D341Med (cell line): ENCODE results near the gene SSBP2.

ENCODE experiments used
- DNase-seq: peaks from one replicate; pipeline ENCODE4 v3.0.0; 2012; ENCODE audit warnings: low spot score

SSBP2 gene

GRCh38 chr5:81767097-81767496 lies 16.2 kb upstream of the SSBP2 start:
- no peak for DNase-seq

GRCh38 chr5:81766611-81767010 lies 15.7 kb upstream of the SSBP2 start:
- DNase-seq = no peak

- DNase-seq = no peak
Observed at GRCh38 chr5:81763294-81763928, 12.5 kb upstream of the SSBP2 start.

- DNase-seq = no peak
Observed at GRCh38 chr5:81762853-81763252, 12.0 kb upstream of the SSBP2 start.

GRCh38 chr5:81762401-81762800 lies 11.5 kb upstream of the SSBP2 start:
- no peak for DNase-seq

- DNase-seq = no peak
Observed at GRCh38 chr5:81761970-81762369, 11.1 kb upstream of the SSBP2 start.

GRCh38 chr5:81761270-81761669 lies 10.4 kb upstream of the SSBP2 start:
- DNase-seq = no peak

- no peak for DNase-seq
Observed at GRCh38 chr5:81760521-81760920, 9.6 kb upstream of the SSBP2 start.

- DNase-seq = no peak
Observed at GRCh38 chr5:81759632-81760005, 8.7 kb upstream of the SSBP2 start.

GRCh38 chr5:81757404-81757803 lies 6.5 kb upstream of the SSBP2 start:
- DNase-seq = no peak

- no peak for DNase-seq
Observed at GRCh38 chr5:81756016-81756415, 5.1 kb upstream of the SSBP2 start.

GRCh38 chr5:81755320-81755719 lies 4.4 kb upstream of the SSBP2 start:
- DNase-seq = no peak

- no peak for DNase-seq
Observed at GRCh38 chr5:81754621-81755020, 3.7 kb upstream of the SSBP2 start.

GRCh38 chr5:81753429-81753828 lies 2.5 kb upstream of the SSBP2 start:
- no peak for DNase-seq

- no peak for DNase-seq
Observed at GRCh38 chr5:81752644-81752963, 1.7 kb upstream of the SSBP2 start.

GRCh38 chr5:81751836-81752643 lies 1.1 kb upstream of the SSBP2 start:
- DNase-seq = peak; percentile 66

GRCh38 chr5:81750308-81751008 lies 439 bp downstream of the SSBP2 start:
- DNase-seq = peak; percentile 67

- no peak for DNase-seq
Observed at GRCh38 chr5:81749561-81750307, 1.2 kb downstream of the SSBP2 start.

- no peak for DNase-seq
Observed at GRCh38 chr5:81749192-81749560, 1.7 kb downstream of the SSBP2 start.

- DNase-seq = no peak
Observed at GRCh38 chr5:81748556-81748955, 2.3 kb downstream of the SSBP2 start.

- no peak for DNase-seq
Observed at GRCh38 chr5:81747030-81747429, 3.9 kb downstream of the SSBP2 start.

GRCh38 chr5:81740758-81741157 lies 10.1 kb downstream of the SSBP2 start:
- DNase-seq = no peak

GRCh38 chr5:81739291-81739690 lies 11.6 kb downstream of the SSBP2 start:
- DNase-seq = no peak
